ENCODE data around the gene MEX3D. TPM values are rescaled to one million over a fixed set of nuclear protein-coding genes. Genes with fewer than 3 reads are reported as not detected.
"Not testable (repeated sequence)": the region's sequence is repeated elsewhere in the genome, so short reads cannot be mapped to it uniquely, and the experiment has no call there.

Gene MEX3D
- total RNA-seq, 6 experiments from 2014 or later: 6.7 to 16.6 (median 10.3) TPM

GRCh38 chr19:1522838-1523237 is 45.3 kb downstream of the MEX3D start:
- Histone ChIP-seq H3K36me3 (no peaks in the 10 kb centered on the region), H3K27ac (no peak overlapping the region), H3K4me1 (no peaks in the 10 kb centered on the region), H3K4me3 (no peak overlapping the region), H3K9me3 (no peaks in the 10 kb centered on the region), H3K27me3 (no peaks in the 10 kb centered on the region)
- 55% methylated on average over 6 of the region's 18 CpGs for WGBS (ENCODE audit: insufficient coverage, low coverage, low lambda C conversion rate, missing lambda C conversion rate)
- DNase-seq (no peak), ATAC-seq (no peak)
- no peak for TF ChIP-seq CTCF (IDR thresholded peaks at IDR 0.05)
- TF ChIP-seq POLR2A (IDR thresholded peaks at IDR 0.05): no peak
- intact Hi-C loops (cut with DNase I): no loop called here

GRCh38 chr19:1522061-1522460 is 46.1 kb downstream of the MEX3D start:
- no peak overlapping the region for H3K27ac ChIP-seq
- no peak for ATAC-seq
- no peaks in the 10 kb centered on the region for H3K27me3 ChIP-seq

GRCh38 chr19:1521636-1522035 is 46.5 kb downstream of the MEX3D start:
- Histone ChIP-seq H3K27ac (no peak overlapping the region), H3K36me3 (no peaks in the 10 kb centered on the region), H3K4me3 (no peak overlapping the region), H3K27me3 (no peaks in the 10 kb centered on the region), H3K4me1 (no peaks in the 10 kb centered on the region), H3K9me3 (no peaks in the 10 kb centered on the region)
- intact Hi-C loops (cut with DNase I): no loop called here
- ATAC-seq (no peak), DNase-seq (no peak)
- no CpG with 5 or more reads among the region's 14 CpGs for WGBS (ENCODE audit: insufficient coverage, low coverage, low lambda C conversion rate, missing lambda C conversion rate)
- TF ChIP-seq POLR2A (IDR thresholded peaks at IDR 0.05) (no peak), CTCF (IDR thresholded peaks at IDR 0.05) (no peak)

More at GRCh38 chr19:1522061-1522460, 46.1 kb downstream of the MEX3D start:
- Histone ChIP-seq H3K4me3 (no peak overlapping the region), H3K36me3 (no peaks in the 10 kb centered on the region), H3K9me3 (no peaks in the 10 kb centered on the region), H3K4me1 (no peaks in the 10 kb centered on the region)
- DNase-seq: no peak
- 65% methylated on average over 4 of the region's 10 CpGs for WGBS (ENCODE audit: insufficient coverage, low coverage, low lambda C conversion rate, missing lambda C conversion rate)
- TF ChIP-seq POLR2A (IDR thresholded peaks at IDR 0.05) (no peak), CTCF (IDR thresholded peaks at IDR 0.05) (no peak)
- intact Hi-C loops (cut with DNase I): no loop called here

GRCh38 chr19:1520203-1520780 is 47.8 kb downstream of the MEX3D start:
- no peak for DNase-seq
- TF ChIP-seq POLR2A (IDR thresholded peaks at IDR 0.05): no peak
- no peak for TF ChIP-seq CTCF (IDR thresholded peaks at IDR 0.05)
- peak in 1 of 4 donors; percentile 7 for ATAC-seq
- WGBS (ENCODE audit: insufficient coverage, low coverage, low lambda C conversion rate, missing lambda C conversion rate): 61% methylated on average over 3 of the region's 17 CpGs
- no peaks in the 10 kb centered on the region for H3K27me3 ChIP-seq
- H3K4me3 ChIP-seq: no peak overlapping the region
- intact Hi-C loops (cut with DNase I): no loop called here
- no peak overlapping the region for H3K27ac ChIP-seq
- H3K36me3 ChIP-seq: no peaks in the 10 kb centered on the region
- no peaks in the 10 kb centered on the region for H3K4me1 ChIP-seq
- no peaks in the 10 kb centered on the region for H3K9me3 ChIP-seq

- not testable (repeated sequence) for H3K9me3 ChIP-seq, DNase-seq, H3K27ac ChIP-seq, H3K36me3 ChIP-seq, H3K4me3 ChIP-seq, H3K27me3 ChIP-seq, H3K4me1 ChIP-seq, ATAC-seq
- intact Hi-C loops (cut with DNase I): loop anchor here (10.0 kb wide), 2 partner anchors 65 to 75 kb away; partner anchors contain the start of gene APC2 (in 1 of the 2)
- WGBS (ENCODE audit: insufficient coverage, low coverage, low lambda C conversion rate, missing lambda C conversion rate): 53% methylated on average over 4 of the region's 8 CpGs
These were observed 48.3 kb downstream of the MEX3D start for GRCh38 chr19:1519802-1520201.

Data from right lobe of liver (tissue), 6 donors.